ENCODE data around the gene KHDRBS2.

- no peak for TF ChIP-seq EZH2 (IDR thresholded peaks at IDR 0.05; ENCODE audit: borderline replicate concordance, low read depth, low read length, severe bottlenecking)
- no peak for TF ChIP-seq POLR2A (IDR thresholded peaks at IDR 0.05; ENCODE audit: low read depth, low read length)
- TF ChIP-seq CTCF (IDR thresholded peaks at IDR 0.05; ENCODE audit: extremely low read depth in 1 of 2, insufficient read depth in 1 of 2, low read depth in 1 of 2, low read length in 2 of 2), result no peak
- TF ChIP-seq FOS (IDR thresholded peaks at IDR 0.05; ENCODE audit: borderline replicate concordance, insufficient read depth, low read length), result no peak
Measured at GRCh38 chr6:62037445-62037844, 248.6 kb downstream of the KHDRBS2 start.

Measured in endothelial cell of umbilical vein (primary cell).